Suprapubic skin (tissue), 4 donors: ENCODE measurements around the gene GIPC1.

Source experiments
- EP300 ChIP-seq: sonication (generic); formaldehyde crosslinking; IDR thresholded peaks from one replicate; pipeline ENCODE4 v1.6.1; 2017; ENCODE audit warnings: antibody characterized with exemption
- POLR2A ChIP-seq, 2 donors: fragments of 450-650 bp; IDR thresholded peaks; one replicate each; pipeline ENCODE4 v1.6.1; 2017; ENCODE audit warnings: antibody characterized with exemption in 2 of 2, mild to moderate bottlenecking in 2 of 2, moderate library complexity in 2 of 2
- POLR2AphosphoS5 ChIP-seq, 3 donors: sonication (generic); formaldehyde crosslinking; IDR thresholded peaks; one replicate each; pipeline ENCODE4 v1.6.1; 2017; ENCODE audit warnings: antibody characterized with exemption in 3 of 3

GRCh38 chr19:14516048-14516534 lies 20.2 kb upstream of the GIPC1 start:
- TF ChIP-seq POLR2A (IDR thresholded peaks at IDR 0.05) = no peak
- no peak for TF ChIP-seq EP300
- no peak for TF ChIP-seq POLR2AphosphoS5 (IDR thresholded peaks at IDR 0.05)
